Activated naive CD8-positive, alpha-beta T cell treated with anti-CD3 and anti-CD28 coated beads, Interleukin-2, amount 50 U/mL, for 16 hours (primary cell): ENCODE results near the gene SLC25A34.

Experiments used
- DNase-seq: peaks from one replicate; pipeline ENCODE4 v3.0.0-alpha.2; 2020; ENCODE audit warnings: low read depth, low spot score

The SLC25A34 gene

GRCh38 chr1:15733218-15733725 lies 2.8 kb upstream of the SLC25A34 start:
- DNase-seq = no peak

- DNase-seq = no peak
Measured at GRCh38 chr1:15733726-15734226, 2.3 kb upstream of the SLC25A34 start.

DNA sequence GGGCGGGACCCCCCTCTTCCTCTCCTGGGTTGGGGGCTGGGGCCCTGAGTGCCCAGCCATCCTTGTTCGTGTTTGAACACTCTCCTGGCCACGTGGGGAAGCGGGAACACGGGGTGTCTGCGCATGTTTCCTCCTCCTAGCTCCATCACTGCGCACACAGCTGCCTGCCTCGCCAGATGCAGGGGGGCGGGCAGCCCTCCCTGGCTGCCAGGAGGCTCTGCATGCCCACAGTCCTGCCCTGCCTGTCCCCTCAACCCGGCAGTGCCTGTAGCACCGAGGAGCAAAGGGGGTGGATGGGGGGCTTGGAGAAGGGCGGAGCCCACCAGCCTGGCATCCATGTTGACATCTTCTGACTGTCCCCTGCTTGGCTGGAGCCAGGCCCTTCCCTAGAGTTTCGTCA lies 1.8 kb upstream of the SLC25A34 start:
- DNase-seq = no peak

DNA sequence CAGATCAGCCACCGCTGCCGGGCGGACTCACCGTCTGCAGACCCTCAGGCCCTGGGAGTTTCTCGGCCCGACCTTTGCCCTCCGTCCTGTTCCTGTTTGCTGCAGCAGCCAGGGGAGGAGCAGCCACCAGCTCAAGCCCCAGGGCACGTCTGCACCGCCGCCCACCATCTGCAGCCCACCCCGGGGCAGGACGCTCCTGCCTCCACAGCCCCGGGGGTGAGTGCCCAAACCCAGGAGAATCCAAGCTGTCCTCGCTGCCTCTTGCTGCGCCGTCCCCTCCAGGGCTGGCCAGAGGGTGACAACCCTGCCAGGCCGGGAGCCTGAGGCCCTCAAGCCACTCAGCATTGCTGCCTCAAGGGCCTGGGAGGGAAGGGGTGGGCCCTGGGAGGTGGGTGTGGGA lies 1.2 kb upstream of the SLC25A34 start:
- DNase-seq = no peak

DNA sequence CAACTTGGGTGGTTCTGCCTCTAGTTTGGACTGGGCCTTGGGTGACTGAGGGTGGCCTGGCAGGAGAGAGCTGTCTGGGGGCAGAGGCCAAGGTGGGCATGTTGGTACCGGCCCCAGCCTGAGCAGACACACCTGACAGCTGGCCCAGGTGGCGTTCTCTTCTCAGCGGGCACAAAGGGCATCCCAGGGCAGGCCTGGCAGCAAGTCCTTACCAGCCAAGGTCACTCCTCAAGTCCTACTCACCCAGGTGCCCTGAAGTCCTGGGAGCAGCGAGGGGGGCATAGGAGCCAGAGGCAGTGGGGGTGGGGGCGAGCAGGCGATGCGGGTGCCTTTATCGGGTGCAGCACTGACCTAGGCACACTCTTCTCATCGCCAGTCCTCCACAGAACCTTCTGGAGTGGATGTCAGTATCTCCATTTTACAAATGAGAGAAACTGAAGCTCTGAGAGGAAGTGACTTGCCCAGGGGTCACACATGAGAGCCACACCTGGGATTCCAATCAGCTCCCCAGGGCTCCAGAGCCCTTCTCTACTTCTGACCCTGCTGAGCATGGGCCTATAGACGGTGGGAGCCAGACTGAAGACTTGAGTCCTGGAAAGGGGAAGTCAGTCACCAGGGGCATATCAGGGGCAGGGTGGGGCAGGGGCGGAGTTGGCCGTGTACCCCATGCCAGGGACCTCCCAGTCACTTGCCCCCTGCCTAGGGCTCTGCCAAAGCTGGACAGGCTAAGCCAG lies 587 bp upstream of the SLC25A34 start:
- no peak for DNase-seq

- no peak for DNase-seq
Measured at GRCh38 chr1:15736892-15737261, 819 bp downstream of the SLC25A34 start.

GRCh38 chr1:15737324-15738319 lies 1.6 kb downstream of the SLC25A34 start:
- DNase-seq = no peak

DNA sequence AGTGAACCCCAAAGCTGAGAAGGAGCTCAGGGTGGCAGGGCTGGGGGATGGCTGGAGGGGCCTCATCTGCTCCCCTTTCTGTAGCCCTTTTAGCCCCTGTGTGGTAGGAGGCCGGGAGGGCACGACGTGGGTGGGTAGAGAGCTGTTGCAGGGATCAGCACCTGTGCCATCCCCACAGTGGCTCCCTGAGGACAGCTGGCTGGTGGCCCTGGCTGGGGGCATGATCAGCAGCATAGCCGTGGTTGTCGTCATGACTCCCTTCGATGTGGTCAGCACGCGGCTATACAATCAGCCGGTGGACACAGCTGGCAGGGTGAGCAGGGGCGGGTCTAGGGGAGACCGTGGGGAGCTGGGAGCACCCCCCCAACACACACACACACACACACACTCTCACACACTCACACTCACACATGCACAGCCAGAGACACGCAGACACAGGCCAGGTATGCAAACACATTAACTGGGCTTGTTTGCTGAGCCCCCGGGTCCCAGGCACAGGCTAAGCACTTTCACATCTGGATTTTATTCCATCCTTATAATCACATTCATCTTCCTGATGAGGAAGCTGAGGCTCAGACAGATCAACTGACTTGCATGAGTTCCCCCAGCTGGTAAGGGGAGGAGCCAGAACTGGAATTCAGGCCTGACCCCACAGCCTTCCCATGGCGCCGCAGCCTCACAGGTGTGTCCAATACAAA lies 2.5 kb downstream of the SLC25A34 start:
- DNase-seq = no peak

- DNase-seq = no peak
Measured at GRCh38 chr1:15739259-15739658, 3.2 kb downstream of the SLC25A34 start.

DNA sequence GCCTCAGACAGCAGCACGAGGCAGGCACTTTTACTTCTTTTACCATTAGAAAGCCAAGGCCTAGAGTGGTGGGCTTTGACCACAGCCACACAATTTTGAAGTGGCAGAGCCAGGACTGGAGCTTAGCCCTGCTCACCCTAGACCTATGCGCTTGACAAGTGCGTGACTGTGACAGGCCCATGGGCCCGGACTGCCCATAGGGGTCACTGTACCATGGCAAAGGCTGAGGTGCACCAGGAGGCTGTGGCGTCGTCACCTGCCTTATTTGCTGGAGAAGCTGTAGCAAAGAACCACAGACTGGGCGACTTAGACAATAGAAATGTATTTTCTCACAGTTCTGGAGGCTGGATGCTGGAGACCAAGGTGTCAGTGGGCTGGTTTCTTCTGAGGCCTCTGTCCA lies 3.7 kb downstream of the SLC25A34 start:
- DNase-seq = no peak

- DNase-seq = peak; percentile 28
Measured at GRCh38 chr1:15740924-15741850, 5.1 kb downstream of the SLC25A34 start.

- DNase-seq = no peak
Measured at GRCh38 chr1:15742339-15742801, 6.3 kb downstream of the SLC25A34 start, which contains the start of gene TMEM82. TMEM82 (plus strand) TSS chr1:15742499; CDS start chr1:15742560, 61 bp downstream.

DNA sequence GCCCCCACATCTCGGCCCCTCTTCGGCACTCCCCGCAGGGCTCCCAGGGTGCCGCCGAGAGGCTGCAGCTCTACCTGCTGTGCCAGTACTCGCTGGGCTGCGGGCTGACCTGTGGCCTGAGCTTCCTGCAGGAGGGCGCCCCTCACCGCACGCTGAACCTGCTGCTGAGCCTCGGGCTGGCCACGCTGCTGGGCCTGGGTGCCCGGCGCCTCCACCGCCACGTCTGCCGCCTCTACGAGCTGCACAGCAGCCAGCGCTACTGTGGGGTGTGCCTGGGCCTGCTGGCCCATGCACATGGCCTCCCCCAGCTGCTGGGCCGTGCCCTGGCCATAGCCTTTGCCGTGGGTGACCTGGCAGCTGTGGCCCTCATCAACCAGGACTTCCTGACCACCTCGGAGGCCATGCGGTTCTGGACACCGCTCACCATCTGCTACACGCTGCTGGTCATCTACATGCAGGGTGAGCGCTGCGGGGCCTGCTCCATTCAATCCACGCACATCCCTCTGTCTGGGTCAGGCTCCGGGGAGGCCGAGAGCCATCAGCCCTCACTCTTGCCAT lies 8.1 kb downstream of the SLC25A34 start:
- no peak for DNase-seq

GRCh38 chr1:15747378-15747777 lies 11.3 kb downstream of the SLC25A34 start:
- DNase-seq = no peak

- no peak for DNase-seq
Measured at GRCh38 chr1:15748264-15748663, 12.2 kb downstream of the SLC25A34 start.

GRCh38 chr1:15748690-15749398 lies 12.8 kb downstream of the SLC25A34 start:
- DNase-seq = no peak

DNA sequence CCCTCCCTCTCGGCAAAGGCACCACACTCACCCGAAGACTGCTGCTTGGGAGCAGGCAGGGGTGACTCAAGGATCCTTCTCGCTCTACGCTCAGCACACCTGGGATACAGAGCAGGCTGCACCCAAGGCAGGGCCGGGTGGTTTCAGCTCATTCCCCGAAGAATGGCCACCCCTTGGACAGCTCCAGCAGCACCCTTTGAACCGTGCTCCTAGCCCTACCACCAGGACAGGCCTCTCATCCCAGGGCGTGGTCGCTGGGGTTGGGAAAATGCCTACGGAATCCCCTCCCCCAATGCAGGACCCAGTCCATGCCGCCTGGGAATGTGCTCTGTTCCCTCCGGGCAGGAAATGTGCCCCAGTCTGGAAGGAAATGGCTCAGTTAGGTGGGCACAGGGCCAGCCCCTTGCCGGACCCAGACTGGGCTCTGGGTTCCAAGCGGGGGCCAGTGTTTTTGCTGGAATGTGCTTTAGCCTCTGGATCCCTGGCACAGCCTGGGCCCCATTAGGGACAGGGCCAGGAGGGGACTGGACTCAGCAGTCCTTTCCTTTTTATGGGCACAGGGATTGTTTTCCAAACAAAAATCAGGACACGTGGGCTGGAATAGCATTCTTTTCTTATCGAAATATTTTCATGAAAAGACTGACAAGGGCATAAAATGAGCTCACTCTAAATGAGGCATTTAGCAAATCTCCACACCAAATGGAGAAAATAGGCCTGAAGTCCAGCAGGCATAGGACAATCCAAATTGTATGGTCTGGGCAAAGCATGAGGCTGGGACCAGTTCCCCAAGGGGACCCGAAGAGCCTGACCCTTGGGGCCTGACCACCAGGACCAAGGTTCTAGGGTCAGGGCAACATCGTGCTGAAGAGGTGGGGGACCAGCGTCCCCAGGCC lies 13.6 kb downstream of the SLC25A34 start:
- no peak for DNase-seq

DNA sequence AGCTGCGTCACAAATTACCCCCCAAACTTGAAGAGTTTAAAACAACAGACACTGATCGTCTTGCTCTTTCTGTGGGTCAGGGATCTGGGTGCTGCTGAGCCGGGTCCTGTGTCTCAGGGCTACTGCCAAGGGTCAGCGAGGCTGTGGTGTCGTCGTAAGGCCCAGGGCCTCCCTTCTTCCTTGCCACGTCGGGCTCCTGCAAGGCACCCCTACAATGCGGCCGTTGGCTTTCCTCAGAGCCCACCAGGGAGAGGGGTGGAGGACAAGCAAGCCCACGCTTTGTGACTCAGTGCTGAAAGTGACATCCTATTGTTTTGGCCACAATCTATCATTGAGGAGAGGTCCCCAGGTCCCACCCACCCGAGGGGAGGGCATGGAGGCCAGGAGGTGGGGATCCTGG lies 14.9 kb downstream of the SLC25A34 start:
- no peak for DNase-seq
